ENCODE results near the gene NCAM1. TPM values are rescaled to one million over a fixed set of nuclear protein-coding genes. Genes with fewer than 3 reads are reported as not detected.
"Not testable (repeated sequence)": the region's sequence is repeated elsewhere in the genome, so short reads cannot be mapped to it uniquely, and the experiment has no call there.

Gene NCAM1
- total RNA-seq, 1 donor from 2014 or later, result 84.7 TPM

DNA sequence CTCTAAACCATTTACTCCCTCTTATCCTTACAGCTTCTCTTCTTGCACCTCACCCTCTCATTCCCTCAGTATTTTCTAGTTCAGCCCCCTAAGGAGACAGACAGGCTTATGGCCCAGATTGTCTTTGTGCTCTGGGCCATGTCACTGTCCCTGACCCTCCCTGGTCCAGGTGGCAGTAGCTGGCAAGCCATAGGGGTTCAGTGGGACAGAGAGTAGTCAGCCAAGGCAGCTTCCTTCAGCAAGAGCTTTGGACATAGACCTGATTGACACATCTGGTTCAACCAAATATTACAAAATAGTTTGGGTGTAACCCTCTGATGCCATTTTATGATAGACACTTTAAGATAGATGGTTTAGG is 53.9 kb downstream of the NCAM1 start:
- DNase-seq (ENCODE audit: low spot score) (no peak), ATAC-seq (no peak)
- intact Hi-C loops (cut with DNase I), result no loop called here

- no peak for ATAC-seq
These were observed 55.7 kb downstream of the NCAM1 start for GRCh38 chr11:113016905-113017304.

DNA sequence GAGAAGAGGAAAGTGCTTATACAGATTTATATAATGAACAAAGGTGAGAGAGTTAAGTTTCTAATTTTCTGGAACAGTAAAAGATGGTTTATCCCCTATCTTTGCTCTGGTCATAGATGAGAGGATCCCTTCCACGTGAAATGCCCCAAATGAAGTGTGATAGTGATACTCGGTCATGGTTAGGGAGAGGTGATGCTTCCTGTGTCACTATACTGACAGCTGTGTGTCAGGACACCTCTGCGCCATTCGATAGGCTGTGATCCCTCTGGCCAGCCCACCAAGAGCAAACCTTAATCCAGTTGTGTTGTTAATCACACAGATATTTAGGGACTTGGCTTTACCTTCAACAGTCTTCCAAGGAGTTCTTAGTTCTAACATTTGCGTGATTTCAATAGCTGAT is 57.7 kb downstream of the NCAM1 start:
- no peak for DNase-seq (ENCODE audit: low spot score)
- ATAC-seq, result no peak
- intact Hi-C loops (cut with DNase I), result no loop called here

More at GRCh38 chr11:113016905-113017304, 55.7 kb downstream of the NCAM1 start:
- no peak for DNase-seq (ENCODE audit: low spot score)
- intact Hi-C loops (cut with DNase I), result no loop called here

- intact Hi-C loops (cut with DNase I), result no loop called here
- no peak for ATAC-seq
- no peak for DNase-seq (ENCODE audit: low spot score)
These were observed 58.5 kb downstream of the NCAM1 start for GRCh38 chr11:113019711-113020110.

- DNase-seq (ENCODE audit: low spot score) (no peak), ATAC-seq (no peak)
- intact Hi-C loops (cut with DNase I), result no loop called here
These were observed 59.9 kb downstream of the NCAM1 start for GRCh38 chr11:113021111-113021510.

- intact Hi-C loops (cut with DNase I), result no loop called here
- DNase-seq (ENCODE audit: low spot score) (no peak), ATAC-seq (no peak)
These were observed 61.0 kb downstream of the NCAM1 start for GRCh38 chr11:113022262-113022661.

DNA sequence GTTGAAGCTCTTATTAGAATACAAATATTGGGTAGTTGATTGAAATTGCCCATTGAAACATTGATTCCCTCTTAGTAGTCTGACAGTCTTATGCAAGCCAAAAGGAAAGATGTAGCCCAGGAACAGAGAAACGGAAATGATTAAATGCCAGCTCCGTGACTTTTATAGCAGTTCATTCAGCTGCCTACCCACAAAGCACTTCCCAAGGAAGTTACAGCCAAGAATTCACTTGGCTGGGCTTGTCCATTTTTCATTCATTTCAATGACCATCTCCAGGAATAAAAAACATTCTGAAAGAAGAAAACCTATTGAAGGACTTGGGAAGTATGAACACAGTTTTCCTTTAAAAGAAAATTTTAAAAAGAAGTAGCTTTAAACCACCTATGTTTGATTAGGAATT is 62.0 kb downstream of the NCAM1 start:
- ATAC-seq (no peak), DNase-seq (ENCODE audit: low spot score) (no peak)
- intact Hi-C loops (cut with DNase I), result no loop called here

DNA sequence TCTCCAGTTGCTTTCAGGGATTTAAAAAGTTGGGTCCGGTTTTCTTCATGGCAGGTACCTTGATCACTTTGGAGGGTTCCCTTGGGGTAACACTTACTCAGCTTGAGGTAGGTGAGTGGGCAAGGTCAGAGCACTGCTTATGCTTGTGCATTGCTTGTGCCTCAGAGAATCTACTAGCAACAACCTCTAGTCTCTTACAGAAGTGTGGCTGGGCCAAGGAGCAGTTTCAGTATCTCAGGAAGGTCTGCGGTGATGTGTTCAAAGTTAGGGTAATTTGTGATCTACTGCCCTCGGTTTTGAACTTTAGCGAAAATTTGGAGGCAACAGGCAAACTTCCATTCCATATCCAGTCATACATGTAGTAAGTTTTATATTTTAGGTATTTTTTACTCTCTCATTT is 62.8 kb downstream of the NCAM1 start:
- DNase-seq (ENCODE audit: low spot score) (no peak), ATAC-seq (no peak)
- intact Hi-C loops (cut with DNase I), result no loop called here

GRCh38 chr11:113026778-113027177 is 65.6 kb downstream of the NCAM1 start:
- intact Hi-C loops (cut with DNase I), result no loop called here
- DNase-seq (ENCODE audit: low spot score) (no peak), ATAC-seq (no peak)

GRCh38 chr11:113034576-113034975 is 73.4 kb downstream of the NCAM1 start:
- no peak for DNase-seq (ENCODE audit: low spot score)
- intact Hi-C loops (cut with DNase I), result no loop called here
- ATAC-seq, result no peak

- ATAC-seq, result no peak
- DNase-seq (ENCODE audit: low spot score), result no peak
These were observed 74.5 kb downstream of the NCAM1 start for GRCh38 chr11:113035708-113036107.

DNA sequence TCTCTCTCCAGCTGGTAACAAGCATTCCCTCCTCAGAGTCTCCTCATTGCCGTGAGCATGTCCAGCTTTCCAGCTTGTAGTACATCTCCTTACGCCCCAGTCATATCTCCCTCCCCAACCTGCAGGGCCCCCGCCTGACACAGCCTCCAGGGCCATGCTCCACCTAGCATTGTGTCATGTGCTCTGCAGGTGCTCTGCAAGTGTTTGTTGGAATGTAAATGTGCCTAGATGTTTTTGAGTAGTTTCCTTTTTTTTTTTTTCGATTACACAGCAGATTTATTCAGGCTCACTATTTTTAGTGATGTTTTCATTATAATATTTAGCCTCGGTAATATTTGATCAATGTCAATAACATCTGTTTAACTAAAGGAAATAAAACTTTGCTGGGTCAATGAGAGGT is 82.5 kb downstream of the NCAM1 start:
- DNase-seq (ENCODE audit: low spot score) (no peak), ATAC-seq (no peak)
- intact Hi-C loops (cut with DNase I), result no loop called here

More at GRCh38 chr11:113035708-113036107, 74.5 kb downstream of the NCAM1 start:
- intact Hi-C loops (cut with DNase I), result no loop called here

- intact Hi-C loops (cut with DNase I), result no loop called here
- ATAC-seq (no peak), DNase-seq (ENCODE audit: low spot score) (no peak)
These were observed 83.9 kb downstream of the NCAM1 start for GRCh38 chr11:113045146-113045545.

DNA sequence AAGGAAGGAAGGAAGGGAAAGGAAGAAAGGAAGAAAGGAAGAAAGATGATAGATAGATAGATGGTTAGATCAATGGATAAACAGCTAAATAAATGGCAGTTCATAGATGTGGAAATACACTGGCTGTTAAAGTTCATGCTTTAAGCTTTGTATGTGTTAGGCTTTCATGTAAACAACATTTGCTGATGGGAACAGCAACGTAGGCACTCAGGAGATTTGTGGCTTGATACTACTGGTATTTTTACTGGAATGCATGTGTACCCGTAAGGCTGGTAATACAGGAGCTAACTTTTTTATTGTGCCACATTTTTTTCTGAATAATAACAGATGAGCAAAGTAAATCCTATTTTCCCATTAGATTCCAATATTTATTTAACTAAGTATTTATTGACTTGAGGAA is 85.6 kb downstream of the NCAM1 start:
- no peak for ATAC-seq
- no peak for DNase-seq (ENCODE audit: low spot score)
- intact Hi-C loops (cut with DNase I), result no loop called here

- no peak for ATAC-seq
- intact Hi-C loops (cut with DNase I), result no loop called here
- DNase-seq (ENCODE audit: low spot score), result no peak
These were observed 87.9 kb downstream of the NCAM1 start for GRCh38 chr11:113048820-113049768.

DNA sequence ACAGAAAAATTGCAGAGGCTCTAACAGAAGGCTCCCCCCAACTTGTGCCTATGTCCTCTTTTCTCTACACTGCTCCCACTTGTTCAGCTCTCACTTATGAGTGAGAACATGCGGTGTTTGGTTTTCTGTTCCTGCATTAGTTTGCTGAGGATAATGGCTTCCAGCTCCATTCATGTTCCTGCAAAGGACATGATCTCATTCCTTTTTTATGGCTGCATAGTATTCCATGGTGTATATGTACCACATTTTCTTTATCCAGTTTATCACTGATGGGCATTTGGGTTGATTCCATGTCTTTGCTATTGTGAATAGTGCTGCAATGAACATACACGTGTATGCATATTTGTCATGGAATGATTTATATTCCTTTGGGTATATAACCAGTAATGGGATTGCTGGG is 91.8 kb downstream of the NCAM1 start:
- DNase-seq (ENCODE audit: low spot score); intact Hi-C loops (cut with DNase I): not testable (repeated sequence)

GRCh38 chr11:113057038-113057437 is 95.8 kb downstream of the NCAM1 start:
- intact Hi-C loops (cut with DNase I), result no loop called here
- no peak for ATAC-seq

More for the DNA sequence above, 91.8 kb downstream of the NCAM1 start:
- not testable (repeated sequence) for ATAC-seq

DNA sequence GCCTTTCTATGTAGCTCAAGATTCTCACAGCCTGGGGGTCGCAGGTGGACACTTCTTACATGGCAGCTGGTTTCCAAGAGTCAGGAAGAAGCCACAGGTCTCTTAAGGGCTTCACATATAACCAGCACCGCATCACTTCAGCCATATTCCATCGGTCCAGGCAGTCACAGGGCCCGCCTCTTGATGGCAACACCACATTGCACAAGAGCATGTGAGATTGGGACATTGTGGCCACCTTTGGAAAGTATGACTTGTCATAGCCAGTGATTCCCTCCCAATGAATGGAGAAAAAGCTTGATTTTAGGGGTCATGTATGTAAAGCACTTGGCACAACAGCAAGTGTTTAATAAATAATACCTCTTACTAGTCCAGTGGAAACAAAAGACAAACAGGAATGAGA is 98.3 kb downstream of the NCAM1 start:
- intact Hi-C loops (cut with DNase I), result no loop called here
- no peak for DNase-seq (ENCODE audit: low spot score)
- ATAC-seq, result no peak

More at GRCh38 chr11:113057038-113057437, 95.8 kb downstream of the NCAM1 start:
- DNase-seq (ENCODE audit: low spot score), result no peak

GRCh38 chr11:113065330-113065729 is 104.1 kb downstream of the NCAM1 start:
- intact Hi-C loops (cut with DNase I), result no loop called here
- DNase-seq (ENCODE audit: low spot score) (no peak), ATAC-seq (no peak)

DNA sequence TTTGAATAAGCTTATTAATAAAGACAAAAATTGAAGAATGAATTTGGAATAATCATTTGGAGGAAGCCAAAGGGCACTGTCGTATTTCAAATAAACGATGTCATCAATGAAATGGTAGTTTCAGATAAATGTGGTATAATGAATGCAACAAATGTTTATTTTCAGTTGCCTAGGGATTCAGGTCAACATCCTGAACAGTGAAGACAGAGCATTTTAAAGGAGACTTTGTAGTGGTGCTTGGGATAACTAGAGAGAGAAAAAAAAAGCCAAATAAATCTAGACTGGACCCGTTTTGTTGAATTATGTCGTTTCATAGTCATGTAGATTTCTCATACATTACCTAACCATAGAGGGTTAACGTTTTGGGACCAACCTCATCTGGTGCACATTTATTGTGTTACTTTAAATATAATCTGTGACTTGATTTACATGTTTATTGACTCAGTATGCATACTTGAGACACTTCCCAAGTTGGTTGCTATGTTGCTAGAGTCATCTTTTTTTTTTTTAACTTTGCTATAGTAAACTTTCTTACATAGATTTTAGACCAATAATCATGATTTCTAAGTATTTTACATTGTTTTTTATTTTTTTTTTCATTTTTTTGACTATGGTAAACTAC is 111.1 kb downstream of the NCAM1 start:
- intact Hi-C loops (cut with DNase I), result no loop called here
- DNase-seq (ENCODE audit: low spot score) (no peak), ATAC-seq (no peak)
